Ishikawa (cell line): ENCODE measurements around the gene ROR1.

ENCODE experiments used
- CEBPB ChIP-seq: IDR thresholded peaks from 2 replicates; pipeline ENCODE4 v1.6.1; 2012
- CREB1 ChIP-seq: IDR thresholded peaks from 2 replicates; pipeline ENCODE4 v1.6.1; 2012; ENCODE audit warnings: low read depth
- EGR1 ChIP-seq: IDR thresholded peaks from 2 replicates; pipeline ENCODE4 v1.6.1; 2012
- EP300 ChIP-seq: IDR thresholded peaks from 2 replicates; pipeline ENCODE4 v1.6.1; 2012; ENCODE audit warnings: borderline replicate concordance
- FOXM1 ChIP-seq: IDR thresholded peaks from 2 replicates; pipeline ENCODE4 v1.6.1; 2012; ENCODE audit warnings: low read depth, borderline replicate concordance
- MAX ChIP-seq: IDR thresholded peaks from 2 replicates; pipeline ENCODE4 v1.6.1; 2012
- NFIC ChIP-seq: IDR thresholded peaks from 2 replicates; pipeline ENCODE4 v1.6.1; 2012
- RAD21 ChIP-seq: IDR thresholded peaks from 2 replicates; pipeline ENCODE4 v1.6.1; 2012; ENCODE audit warnings: low read depth
- TAF1 ChIP-seq: IDR thresholded peaks from 2 replicates; pipeline ENCODE4 v1.6.1; 2012; ENCODE audit warnings: low read depth, mild to moderate bottlenecking
- TCF12 ChIP-seq: IDR thresholded peaks from 2 replicates; pipeline ENCODE4 v1.6.1; 2012; ENCODE audit warnings: low read depth
- TEAD4 ChIP-seq: IDR thresholded peaks from 2 replicates; pipeline ENCODE4 v1.6.1; 2012
- USF1 ChIP-seq: IDR thresholded peaks from 2 replicates; pipeline ENCODE4 v1.6.1; 2012
- YY1 ChIP-seq: IDR thresholded peaks from 2 replicates; pipeline ENCODE4 v1.6.1; 2012; ENCODE audit warnings: low read depth
- ZBTB7A ChIP-seq: IDR thresholded peaks from 2 replicates; pipeline ENCODE4 v1.6.1; 2012; ENCODE audit warnings: low read depth
- TF ChIP-seq, protein P1 (sequence below): IDR thresholded peaks from 2 replicates; pipeline ENCODE4 v1.6.1; 2012; ENCODE audit warnings: low read depth, mild to moderate bottlenecking

Gene ROR1

GRCh38 chr1:63874278-63874880 lies 100.6 kb downstream of the ROR1 start:
- TF ChIP-seq EGR1 (no peak), CEBPB (no peak), CREB1 (no peak), USF1 (no peak), TEAD4 (no peak), RAD21 (no peak), NFIC (no peak), ZBTB7A (no peak), FOXM1 (no peak), EP300 (no peak), TCF12 (no peak), MAX (no peak)

GRCh38 chr1:63875636-63876035 lies 101.8 kb downstream of the ROR1 start:
- TF ChIP-seq EGR1 (no peak), CREB1 (no peak), USF1 (no peak), YY1 (no peak), TEAD4 (no peak), TAF1 (no peak), TCF12 (no peak), FOXM1 (no peak), NFIC (no peak), ZBTB7A (no peak), RAD21 (no peak), CEBPB (no peak), EP300 (no peak), MAX (no peak)
- TF ChIP-seq, protein P1, sequence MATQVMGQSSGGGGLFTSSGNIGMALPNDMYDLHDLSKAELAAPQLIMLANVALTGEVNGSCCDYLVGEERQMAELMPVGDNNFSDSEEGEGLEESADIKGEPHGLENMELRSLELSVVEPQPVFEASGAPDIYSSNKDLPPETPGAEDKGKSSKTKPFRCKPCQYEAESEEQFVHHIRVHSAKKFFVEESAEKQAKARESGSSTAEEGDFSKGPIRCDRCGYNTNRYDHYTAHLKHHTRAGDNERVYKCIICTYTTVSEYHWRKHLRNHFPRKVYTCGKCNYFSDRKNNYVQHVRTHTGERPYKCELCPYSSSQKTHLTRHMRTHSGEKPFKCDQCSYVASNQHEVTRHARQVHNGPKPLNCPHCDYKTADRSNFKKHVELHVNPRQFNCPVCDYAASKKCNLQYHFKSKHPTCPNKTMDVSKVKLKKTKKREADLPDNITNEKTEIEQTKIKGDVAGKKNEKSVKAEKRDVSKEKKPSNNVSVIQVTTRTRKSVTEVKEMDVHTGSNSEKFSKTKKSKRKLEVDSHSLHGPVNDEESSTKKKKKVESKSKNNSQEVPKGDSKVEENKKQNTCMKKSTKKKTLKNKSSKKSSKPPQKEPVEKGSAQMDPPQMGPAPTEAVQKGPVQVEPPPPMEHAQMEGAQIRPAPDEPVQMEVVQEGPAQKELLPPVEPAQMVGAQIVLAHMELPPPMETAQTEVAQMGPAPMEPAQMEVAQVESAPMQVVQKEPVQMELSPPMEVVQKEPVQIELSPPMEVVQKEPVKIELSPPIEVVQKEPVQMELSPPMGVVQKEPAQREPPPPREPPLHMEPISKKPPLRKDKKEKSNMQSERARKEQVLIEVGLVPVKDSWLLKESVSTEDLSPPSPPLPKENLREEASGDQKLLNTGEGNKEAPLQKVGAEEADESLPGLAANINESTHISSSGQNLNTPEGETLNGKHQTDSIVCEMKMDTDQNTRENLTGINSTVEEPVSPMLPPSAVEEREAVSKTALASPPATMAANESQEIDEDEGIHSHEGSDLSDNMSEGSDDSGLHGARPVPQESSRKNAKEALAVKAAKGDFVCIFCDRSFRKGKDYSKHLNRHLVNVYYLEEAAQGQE, result no peak

DNA sequence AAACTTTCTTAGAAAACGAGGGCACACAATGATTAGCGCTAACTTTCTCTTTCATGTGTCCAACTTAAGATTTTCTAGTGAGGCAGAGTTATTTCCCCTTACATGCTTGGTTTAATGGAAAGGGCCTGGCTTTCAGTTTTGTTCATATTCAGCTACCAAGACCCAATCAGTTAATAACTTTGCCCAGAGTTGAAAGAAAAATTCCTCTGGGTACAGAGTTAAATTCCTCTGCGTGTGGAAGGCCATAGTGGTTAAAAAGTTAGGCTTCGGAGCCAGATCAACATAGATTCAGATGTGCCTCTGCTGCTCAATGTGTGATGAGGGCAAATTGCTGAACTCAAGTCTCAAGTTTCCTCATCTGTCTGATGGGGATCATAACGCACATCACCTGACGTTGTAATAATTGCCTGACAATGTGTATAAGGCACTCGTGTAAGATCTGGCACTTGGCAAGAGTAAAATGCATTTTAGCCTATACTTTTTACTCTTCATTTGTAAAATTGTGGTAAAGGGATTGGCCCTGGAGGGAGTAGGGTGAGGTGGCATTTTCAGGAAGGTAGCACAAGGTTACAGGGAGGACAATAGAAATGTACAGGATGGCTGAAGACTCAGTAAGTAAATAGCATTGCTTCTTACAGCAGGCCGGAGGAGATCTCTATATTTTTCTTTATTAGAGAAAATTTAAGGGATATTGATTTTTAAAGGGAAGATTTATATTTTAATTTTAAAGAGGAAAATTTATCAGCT lies 103.4 kb downstream of the ROR1 start:
- no peak for TF ChIP-seq NFIC
- no peak for TF ChIP-seq TAF1
- no peak for TF ChIP-seq EP300
- TF ChIP-seq FOXM1, result no peak
- TF ChIP-seq EGR1, result no peak
- no peak for TF ChIP-seq TCF12
- no peak for TF ChIP-seq USF1
- no peak for TF ChIP-seq MAX
- TF ChIP-seq YY1, result no peak

- TF ChIP-seq USF1 (no peak), MAX (no peak), TAF1 (no peak), ZBTB7A (no peak), RAD21 (no peak), FOXM1 (no peak)
Observed at GRCh38 chr1:63877816-63878215, 104.0 kb downstream of the ROR1 start.

GRCh38 chr1:63878932-63879331 lies 105.1 kb downstream of the ROR1 start:
- TF ChIP-seq, protein P1, result no peak
- no peak for TF ChIP-seq TEAD4
- TF ChIP-seq TCF12, result no peak
